Activated CD4-positive, CD25-positive, alpha-beta regulatory T cell treated with anti-CD3 and anti-CD28 coated beads, Interleukin-2, amount 50 U/mL, for 72 hours (primary cell): ENCODE results near the gene RBM23.
"Not testable (repeated sequence)": the region's sequence is repeated elsewhere in the genome, so short reads cannot be mapped to it uniquely, and the experiment has no call there.

Source experiments
- DNase-seq: peaks from one replicate; pipeline ENCODE4 v3.0.0; 2021

The RBM23 gene

DNA sequence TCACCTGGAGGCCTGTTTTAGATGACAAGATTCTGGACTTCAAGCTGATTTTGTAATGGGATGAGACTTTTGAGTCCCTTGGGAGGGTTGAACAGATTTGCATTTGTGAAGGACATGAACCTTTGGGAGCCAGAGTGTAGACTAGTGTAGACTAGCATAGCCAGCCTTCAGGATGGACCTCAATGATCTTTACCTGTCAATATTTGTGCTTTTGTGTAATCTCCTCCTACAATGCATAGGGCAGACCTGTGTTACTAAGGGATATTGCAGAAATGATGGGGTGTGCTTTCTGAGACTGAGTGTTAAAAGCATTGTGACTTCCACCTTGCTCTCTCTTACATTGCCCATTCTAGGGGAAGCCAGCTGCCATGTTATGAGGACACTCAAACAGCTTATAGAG is 57.3 kb downstream of the RBM23 start:
- no peak for DNase-seq

DNA sequence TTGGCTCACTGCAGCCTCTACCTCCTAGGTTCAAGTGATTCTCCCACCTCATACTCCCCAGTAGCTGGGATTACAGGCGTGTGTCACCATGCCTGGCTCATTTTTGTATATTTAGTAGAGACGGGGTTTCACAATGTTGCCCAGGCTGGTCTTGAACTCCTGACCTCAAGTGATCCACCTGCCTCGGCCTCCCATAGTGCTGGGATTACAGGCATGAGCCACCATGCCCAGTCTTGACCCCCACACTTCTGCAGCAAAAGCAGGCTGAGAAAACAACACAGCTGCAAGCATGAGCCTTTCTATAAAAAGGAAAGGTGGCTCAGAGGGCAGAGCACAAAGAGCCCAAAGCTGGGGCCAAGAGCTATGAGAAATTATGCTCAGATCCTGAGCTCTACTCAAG is 58.6 kb downstream of the RBM23 start:
- not testable (repeated sequence) for DNase-seq

DNA sequence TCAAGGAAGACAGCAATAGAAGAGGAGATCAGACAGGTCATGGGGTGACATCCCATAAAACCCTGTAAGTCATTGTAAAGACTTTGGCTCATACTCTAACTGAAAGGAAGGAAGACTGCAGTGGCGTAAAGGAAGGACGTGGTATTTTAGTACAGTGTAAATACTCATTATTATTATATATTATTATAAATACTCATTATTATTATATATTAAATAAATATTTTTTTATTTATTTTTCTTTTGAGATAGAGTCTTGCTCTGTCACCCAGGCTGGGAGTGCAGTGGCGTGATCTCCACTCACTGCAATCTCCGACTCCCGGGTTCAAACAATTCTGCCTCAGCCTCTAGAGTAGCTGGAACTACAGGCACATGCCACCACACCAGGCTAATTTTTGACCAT is 62.5 kb downstream of the RBM23 start:
- no peak for DNase-seq

DNA sequence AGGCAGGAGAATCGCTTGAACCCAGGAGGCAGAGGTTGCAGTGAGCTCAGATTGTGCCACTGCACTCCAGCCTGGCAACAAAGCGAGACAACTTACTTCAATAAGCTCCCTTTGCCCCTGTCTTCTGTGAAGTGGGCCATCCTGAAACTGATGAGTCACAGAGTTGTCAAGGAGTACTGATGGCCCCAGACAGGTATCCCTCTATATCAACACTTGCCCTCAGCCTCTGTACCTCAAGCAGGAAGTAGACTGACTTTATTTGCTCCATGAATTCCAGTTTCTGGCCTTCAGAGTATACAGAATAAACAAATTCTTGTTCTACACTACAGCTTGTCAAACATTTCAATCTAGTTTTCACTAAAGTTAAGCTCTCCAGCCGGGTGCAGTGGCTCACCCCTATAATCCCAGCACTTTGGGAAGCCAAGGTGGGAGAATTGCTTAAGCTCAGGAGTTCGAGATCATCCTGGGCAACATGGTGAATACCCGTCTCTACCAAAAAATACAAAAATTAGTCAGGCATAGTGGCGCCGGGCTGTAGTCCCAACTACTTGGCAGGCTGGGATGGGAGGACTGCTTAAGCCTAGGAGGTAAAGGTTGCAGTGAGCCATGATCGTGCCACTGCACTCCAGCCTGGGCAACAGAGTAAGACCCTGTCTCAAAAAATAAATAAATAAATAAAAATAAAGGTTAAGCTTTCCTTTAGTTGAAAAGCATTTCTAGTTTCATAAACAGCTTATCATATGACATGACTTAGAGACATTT is 63.8 kb downstream of the RBM23 start:
- no peak for DNase-seq

DNA sequence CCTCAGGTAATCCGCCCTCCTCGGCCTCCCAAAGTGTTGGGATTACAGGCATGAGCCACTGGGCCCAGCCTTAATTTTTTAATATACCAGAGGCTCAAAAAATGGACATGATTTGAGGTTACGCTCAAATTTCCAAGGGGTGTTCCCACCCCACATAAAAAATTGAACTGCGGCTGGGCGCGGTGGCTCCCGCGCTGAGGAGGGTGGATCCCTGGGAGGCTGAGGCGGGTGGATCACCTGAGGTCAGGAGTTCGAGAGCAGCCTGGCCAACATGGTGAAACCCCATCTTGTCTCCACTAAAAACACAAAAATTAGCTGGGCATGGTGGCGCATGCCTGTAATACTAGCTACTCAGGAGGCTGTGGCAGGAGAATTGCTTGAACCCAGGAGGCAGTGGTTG is 64.7 kb downstream of the RBM23 start:
- DNase-seq: not testable (repeated sequence)

DNA sequence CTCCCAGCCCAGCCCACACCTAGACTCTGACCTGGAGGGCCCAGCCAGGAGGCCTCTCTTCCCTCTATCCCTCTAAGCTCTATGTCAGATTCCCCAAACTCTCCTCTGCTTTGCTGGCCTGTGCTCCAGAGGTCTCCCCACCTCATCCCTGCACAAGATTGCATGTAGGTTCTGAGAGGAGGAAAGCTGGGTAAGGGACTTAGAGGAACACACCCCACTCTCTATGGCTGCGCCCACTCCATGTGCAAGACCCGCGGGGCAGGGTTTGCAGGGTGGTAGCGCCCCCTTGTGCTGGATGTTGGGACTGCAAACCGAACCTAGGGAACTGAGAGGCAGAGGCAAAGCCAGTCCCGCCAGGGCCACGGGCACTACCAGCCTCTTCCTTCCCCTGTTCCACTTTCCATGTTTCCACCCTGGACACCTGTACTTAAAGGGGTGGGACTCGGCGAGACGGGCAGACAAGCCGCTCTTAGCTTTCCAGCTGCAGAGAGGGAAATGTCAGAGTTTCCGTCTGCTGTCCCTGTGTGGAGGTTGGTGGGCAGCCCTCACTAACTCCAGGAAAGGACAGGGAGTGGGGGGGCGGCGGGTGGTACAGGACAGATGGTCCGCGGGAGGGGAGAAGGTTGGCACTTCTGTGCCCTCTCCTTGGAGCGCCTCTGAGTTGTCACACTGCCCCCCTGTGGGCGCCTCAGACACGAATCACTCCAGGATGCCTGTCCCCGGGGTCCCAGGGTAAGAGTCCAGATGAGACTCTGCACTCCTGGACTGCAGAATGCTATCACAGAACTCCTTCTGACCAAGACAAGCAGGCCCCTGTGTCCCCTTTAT is 65.8 kb downstream of the RBM23 start:
- peak; percentile 97 for DNase-seq

DNA sequence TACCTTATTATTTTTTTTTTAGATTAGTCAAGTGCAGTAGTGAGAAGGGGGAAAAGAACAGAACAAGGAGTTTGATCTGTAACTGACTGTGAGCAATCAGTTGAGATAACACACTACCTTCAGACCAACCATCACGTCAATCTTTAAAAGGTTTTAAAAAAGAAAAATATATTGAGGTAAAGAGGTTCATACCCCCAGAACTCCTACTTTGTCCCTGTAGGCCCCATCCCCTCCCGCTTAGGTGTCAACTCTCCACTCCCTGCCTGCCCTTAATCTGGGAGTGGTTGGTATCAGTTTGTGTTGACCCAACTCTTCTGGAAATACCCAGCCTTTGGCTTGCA is 66.4 kb downstream of the RBM23 start:
- DNase-seq: no peak

DNA sequence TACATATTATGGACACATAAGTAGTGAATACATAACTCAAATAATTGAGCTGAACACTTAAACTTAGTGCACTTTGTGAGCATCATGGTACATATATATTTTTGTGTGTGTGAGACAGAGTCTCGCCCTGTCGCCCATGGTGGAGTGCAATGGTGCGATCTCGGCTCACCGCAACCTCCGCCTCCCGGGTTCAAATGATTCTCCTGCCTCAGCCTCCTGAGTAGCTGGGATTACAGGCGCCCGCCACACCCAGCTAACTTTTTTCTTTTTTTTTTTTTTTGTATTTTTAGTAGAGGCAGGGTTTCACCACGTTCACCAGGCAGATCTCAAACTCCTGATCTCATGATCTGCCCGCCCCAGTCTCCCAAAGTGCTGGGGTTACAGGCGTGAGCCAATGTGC is 66.8 kb downstream of the RBM23 start:
- DNase-seq: not testable (repeated sequence)

DNA sequence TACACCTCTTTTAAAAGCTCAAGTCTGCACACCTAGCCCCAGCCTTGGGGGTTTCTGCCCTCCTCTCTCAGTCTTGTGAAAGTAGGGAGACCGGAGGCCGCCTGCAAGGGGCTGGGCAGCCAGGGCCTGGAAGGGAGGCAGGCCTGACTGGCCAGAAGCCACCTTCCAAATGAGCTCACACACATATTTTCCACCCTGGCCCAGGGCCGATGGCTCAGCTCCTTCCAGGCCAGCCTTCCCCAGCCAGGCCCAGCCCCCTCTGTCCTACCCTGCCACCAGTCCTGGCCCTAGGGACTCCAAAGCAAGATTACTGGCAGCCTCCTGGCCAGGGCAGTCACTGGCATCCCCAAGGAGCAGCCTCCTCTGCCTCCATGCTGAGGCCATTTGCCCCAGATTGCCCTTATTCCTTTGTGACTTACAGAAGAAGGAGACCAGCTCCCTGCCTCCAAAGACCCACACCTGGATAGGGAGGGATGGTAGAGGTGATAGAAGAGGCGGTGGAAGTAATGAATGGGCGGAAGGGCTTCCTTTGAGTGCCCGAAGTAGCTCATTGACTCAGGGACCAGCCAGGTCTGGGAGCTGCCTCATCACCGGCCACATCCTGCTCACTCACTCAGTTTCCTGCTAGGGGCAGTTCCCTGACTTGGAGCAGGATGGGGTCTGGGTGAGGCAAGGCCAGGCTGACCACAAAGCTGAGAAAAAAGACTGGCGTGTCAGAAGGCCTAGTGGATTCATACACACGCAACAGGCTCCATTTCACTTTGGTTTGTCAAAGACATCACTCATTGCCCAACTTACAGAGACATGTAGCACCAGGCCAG is 67.8 kb downstream of the RBM23 start:
- DNase-seq: no peak

DNA sequence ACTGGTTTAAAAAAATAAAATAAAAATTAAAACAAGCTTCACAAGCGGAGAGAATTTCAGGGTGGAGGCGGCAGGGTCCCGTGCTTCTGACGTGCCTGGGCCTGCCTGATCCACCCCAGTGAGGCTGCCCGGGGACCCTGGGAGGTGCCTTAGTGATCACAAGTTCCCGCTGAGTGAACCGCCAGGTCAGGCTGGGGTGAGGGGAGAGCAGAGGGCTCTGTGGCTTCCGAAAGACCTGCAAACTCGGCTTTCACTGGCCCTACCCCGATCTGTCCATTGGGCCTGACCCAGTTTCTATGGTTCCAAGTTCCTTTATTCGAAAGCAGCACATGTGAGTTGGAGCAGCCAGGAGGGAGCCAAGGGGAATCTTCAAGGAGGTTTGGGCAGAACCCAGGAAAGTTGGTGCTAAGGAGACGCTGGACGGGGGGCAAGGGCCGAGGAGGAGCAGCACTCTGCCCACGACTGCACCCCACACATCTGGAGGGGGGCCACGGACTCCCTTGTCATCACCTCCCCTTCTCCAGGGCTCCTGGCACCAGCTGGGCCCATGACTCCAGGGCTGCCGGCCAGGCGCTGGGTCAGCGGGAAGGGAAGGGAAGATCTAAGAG is 69.6 kb downstream of the RBM23 start:
- DNase-seq: no peak

DNA sequence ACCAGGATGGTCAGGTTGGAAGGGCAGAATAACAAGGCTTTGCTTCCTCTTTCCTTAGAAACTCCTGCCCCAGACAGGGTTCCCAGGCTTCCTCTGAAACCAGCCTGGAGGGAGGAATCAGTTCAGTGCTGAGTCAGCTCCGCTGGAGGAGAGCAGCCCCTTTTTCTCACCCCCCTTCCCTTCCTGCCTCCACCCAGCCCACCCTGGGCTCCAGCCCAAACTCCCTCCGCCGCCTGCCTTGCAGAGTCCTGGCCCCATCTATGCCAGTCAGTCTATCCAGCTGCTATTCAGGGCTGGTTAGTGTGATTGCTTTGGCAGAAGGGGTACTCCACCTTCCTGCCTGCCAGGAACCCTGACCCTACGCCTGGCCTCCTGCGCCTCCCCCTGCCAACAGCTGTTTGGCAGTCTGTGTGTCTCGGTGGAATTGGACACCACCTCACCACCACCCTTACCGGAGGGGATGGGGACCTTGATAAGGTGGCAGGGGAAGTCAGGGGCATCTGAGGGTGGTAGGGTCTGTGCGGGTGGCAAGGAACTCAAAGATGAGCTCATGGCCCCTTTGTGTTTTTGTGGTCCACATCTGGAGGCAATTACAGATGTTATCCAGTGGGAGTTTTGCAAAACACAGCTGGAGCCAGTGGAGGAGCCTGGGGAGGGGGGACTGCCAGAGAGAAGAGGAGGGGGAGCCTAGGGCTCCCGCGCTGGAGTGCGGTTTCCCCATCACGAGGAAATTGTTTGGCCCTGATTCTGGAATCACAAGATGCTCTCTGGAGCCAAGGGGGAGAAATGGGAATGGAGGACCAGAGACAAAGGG is 70.4 kb downstream of the RBM23 start:
- no peak for DNase-seq

DNA sequence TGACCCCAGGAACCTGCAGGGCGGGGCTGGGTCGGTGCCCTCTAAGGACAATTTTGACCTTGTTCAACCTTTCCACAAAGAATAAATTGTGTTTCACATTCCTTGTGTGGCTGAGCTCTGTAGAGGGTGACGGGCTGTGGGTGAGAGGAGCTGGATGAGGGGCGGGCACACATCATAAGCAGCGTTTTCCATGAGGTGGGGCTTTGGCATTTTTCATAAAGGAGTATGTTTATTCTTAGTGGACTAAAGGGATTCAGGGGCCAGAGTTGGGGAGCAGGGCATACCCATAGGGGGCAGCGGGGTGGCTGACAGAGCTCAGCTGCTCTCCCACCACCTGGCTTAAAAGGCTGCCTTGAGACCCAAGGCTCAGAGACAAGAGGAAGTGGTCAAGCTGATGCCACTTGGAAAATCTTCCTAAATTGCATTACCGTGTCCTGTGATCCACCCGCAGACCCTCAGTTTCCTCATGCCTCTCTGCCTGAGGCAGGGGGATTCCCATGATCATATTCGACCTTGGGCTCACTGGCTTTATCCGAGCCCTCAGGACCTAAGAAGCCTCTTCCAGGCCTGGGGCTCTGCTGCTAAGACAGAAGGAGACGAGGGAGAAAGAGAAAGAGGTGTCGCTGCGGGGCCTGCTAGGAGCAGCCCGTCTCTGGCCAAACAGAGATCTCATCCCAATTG is 71.1 kb downstream of the RBM23 start:
- no peak for DNase-seq

DNA sequence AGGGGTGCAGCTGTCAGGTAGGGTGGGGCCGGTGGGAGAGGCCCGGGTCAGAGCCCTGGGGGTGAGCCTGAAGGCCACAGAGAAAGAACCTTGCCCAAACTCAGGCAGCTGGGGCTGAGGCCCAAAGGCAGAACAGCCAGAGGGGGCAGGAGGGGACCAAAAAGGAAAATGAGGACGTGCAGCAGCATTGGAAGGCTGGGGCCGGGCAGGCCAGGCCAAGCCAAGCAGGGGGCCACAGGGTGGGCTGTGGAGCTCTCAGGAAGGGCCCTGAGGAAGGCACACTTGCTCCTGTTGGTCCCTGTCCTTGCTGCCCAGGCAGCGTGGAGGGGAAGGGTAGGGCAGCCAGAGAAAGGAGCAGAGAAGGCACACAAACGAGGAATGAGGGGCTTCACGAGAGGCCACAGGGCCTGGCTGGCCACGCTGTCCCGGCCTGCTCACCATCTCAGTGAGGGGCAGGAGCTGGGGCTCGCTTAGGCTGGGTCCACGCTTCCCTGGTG is 72.1 kb downstream of the RBM23 start:
- DNase-seq: no peak

DNA sequence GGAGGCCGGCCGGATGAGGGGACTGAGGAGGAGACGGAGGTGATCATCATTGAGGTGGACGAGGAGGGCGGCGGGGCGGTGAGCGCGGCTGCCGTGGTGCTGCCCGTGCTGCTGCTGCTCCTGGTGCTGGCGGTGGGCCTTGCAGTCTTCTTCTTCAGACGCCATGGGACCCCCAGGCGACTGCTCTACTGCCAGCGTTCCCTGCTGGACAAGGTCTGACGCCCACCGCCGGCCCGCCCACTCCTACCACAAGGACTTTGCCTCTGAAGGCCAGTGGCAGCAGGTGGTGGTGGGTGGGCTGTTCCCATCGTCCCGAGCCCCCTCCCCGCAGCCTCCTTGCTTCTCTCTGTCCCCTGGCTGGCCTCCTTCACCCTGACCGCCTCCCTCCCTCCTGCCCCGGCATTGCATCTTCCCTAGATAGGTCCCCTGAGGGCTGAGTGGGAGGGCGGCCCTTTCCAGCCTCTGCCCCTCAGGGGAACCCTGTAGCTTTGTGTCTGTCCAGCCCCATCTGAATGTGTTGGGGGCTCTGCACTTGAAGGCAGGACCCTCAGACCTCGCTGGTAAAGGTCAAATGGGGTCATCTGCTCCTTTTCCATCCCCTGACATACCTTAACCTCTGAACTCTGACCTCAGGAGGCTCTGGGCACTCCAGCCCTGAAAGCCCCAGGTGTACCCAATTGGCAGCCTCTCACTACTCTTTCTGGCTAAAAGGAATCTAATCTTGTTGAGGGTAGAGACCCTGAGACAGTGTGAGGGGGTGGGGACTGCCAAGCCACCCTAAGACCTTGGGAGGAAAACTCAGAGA is 72.9 kb downstream of the RBM23 start:
- no peak for DNase-seq

DNA sequence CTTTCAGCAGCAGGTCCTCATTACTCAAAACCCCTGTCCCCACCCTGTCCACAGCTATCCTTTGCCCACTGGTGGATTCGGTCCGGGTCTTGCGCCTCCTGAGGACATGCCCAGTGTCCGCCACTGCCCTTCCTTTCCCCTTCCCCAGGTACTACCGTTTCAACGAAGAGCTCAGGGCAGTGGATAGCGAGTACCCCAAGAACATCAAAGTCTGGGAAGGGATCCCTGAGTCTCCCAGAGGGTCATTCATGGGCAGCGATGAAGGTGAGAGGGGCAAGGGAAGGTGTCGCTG is 73.9 kb downstream of the RBM23 start:
- DNase-seq: no peak

DNA sequence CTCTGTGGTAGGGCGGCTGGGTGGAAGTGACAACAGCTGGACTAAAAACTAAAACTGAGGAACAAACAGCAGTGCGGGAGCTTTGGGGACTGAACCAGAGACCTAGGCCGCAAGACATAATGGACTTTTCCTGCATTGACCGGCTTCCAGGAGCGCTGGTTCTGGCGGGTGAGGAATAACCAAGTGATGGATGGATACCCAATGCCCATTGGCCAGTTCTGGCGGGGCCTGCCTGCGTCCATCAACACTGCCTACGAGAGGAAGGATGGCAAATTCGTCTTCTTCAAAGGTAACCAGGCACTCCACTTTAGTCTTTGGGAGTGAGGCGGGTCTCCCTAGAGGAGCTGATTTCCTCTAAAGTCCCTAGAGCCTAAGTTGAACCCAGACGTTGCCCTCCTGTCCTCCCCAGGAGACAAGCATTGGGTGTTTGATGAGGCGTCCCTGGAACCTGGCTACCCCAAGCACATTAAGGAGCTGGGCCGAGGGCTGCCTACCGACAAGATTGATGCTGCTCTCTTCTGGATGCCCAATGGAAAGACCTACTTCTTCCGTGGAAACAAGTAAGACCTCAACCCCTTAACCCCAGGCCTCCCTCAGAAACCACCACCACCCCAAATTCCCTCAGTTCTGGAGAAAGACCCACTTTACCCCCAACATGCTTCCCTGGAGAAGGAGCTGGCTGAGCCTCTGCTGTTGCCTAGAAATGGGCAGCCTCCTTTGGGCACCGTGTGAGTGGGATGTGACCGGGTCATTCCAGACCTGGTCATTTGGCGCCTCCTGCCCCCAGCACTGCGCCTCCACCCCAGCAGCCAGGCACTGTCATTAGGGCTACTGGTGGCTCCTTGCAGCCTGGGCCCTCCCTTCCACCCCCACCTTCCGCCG is 74.5 kb downstream of the RBM23 start:
- no peak for DNase-seq
